Thoracic aorta (tissue), 2 donors: ENCODE measurements around the gene ZNF831. TPM values are rescaled to one million over a fixed set of nuclear protein-coding genes. Genes with fewer than 3 reads are reported as not detected.

Experiments used
- ATAC-seq: fragments of 150-250 bp; one replicate; pipeline ENCODE4 v1.8.0; 2017; ENCODE audit warnings: low read depth; ENCODE audit not compliant: insufficient number of reproducible peaks, low FRiP score
- DNase-seq: peaks from one replicate; pipeline ENCODE4 v3.0.0-alpha.2; 2020; ENCODE audit warnings: low spot score
- H3K27ac ChIP-seq, 2 donors: fragments of 200-600 bp; sonication (generic); 1 replicate in 1 of 2; 2 replicates in 1 of 2; pipeline ENCODE4 v1.5.1; 2016; ENCODE audit warnings: mild to moderate bottlenecking in 2 of 2, moderate library complexity in 2 of 2
- H3K27me3 ChIP-seq: fragments of 200-600 bp; sonication (generic); replicated peaks from 2 replicates; pipeline ENCODE4 v1.6.0; 2016; ENCODE audit warnings: mild to moderate bottlenecking; ENCODE audit not compliant: insufficient read depth
- H3K36me3 ChIP-seq: fragments of 200-600 bp; sonication (generic); one replicate; pipeline ENCODE4 v1.5.1; 2016
- H3K4me1 ChIP-seq, 2 donors: fragments of 200-600 bp; sonication (generic); 1 replicate in 1 of 2; 2 replicates in 1 of 2; pipeline versions ENCODE4 v1.5.1 to v1.6.0; 2016; ENCODE audit warnings: low read depth in 2 of 2, mild to moderate bottlenecking in 1 of 2; ENCODE audit not compliant: control insufficient read depth in 1 of 2
- H3K4me3 ChIP-seq: fragments of 200-600 bp; sonication (generic); 2 replicates; pipeline ENCODE4 v1.5.1; 2016; ENCODE audit warnings: mild to moderate bottlenecking
- H3K9me3 ChIP-seq: fragments of 200-600 bp; sonication (generic); 2 replicates; pipeline ENCODE4 v1.5.1; 2016
- total RNA-seq, 2 donors: library from RNA; depleted of rRNA; stranded (reverse); fragments of >200 nt; gene quantifications; one replicate each; pipeline versions ENCODE4 v1.1.0 to v1.2.3, GENCODE V29; 2016
- TF ChIP-seq, protein P1 (sequence below): fragments of 200-600 bp; sonication (generic); IDR thresholded peaks from one replicate; pipeline ENCODE4 v1.5.1; 2019; ENCODE audit warnings: antibody characterized with exemption

Gene ZNF831
- 1 to 10 TPM; 1.1 to 1.3 TPM for total RNA-seq

- H3K4me3 ChIP-seq = no peak within 1 kb of the TSS
Measured at GRCh38 chr20:59163631-59164530, at the start of gene ZNF831. ZNF831 (plus strand) TSS chr20:59163821; CDS start chr20:59191020, 27,199 bp downstream.

DNA sequence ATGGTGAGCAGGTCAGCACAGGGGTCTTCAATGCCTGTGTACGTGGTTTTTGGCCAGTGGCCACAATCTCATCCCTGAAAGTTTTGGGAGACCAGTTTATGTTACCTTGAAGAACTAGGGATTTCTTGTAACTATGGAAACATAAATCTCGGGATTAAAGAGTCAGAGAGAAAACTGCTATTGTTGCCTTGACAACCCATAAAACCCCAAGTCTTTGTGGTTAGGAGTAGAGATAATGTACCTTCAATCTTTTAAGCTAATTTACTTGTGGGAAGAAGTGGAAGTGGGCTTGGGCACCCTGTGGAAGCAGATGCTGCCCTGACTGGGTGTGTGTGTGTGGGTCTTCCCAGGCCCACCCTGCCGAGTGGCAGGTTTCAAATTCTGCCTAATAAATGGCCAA, 46.1 kb upstream of the ZNF831 start:
- no peaks in the 10 kb centered on the region for H3K36me3 ChIP-seq
- DNase-seq (no peak), ATAC-seq (no peak)
- H3K4me1 ChIP-seq = no peaks in the 10 kb centered on the region
- H3K27ac ChIP-seq = no peak overlapping the region
- H3K9me3 ChIP-seq = no peaks in the 10 kb centered on the region
- H3K4me3 ChIP-seq = no peak overlapping the region
- no peaks in the 10 kb centered on the region for H3K27me3 ChIP-seq
- TF ChIP-seq, protein P1, sequence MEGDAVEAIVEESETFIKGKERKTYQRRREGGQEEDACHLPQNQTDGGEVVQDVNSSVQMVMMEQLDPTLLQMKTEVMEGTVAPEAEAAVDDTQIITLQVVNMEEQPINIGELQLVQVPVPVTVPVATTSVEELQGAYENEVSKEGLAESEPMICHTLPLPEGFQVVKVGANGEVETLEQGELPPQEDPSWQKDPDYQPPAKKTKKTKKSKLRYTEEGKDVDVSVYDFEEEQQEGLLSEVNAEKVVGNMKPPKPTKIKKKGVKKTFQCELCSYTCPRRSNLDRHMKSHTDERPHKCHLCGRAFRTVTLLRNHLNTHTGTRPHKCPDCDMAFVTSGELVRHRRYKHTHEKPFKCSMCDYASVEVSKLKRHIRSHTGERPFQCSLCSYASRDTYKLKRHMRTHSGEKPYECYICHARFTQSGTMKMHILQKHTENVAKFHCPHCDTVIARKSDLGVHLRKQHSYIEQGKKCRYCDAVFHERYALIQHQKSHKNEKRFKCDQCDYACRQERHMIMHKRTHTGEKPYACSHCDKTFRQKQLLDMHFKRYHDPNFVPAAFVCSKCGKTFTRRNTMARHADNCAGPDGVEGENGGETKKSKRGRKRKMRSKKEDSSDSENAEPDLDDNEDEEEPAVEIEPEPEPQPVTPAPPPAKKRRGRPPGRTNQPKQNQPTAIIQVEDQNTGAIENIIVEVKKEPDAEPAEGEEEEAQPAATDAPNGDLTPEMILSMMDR = no peak

More at GRCh38 chr20:59163631-59164530, at the start of gene ZNF831:
- no peaks in the 10 kb centered on the region for H3K4me1 ChIP-seq
- TF ChIP-seq, protein P1 = no peak
- ATAC-seq (no peak), DNase-seq (no peak)
- no peak within 1 kb of the TSS for H3K27ac ChIP-seq
- no peaks in the 10 kb centered on the region for H3K27me3 ChIP-seq
- H3K36me3 ChIP-seq = no peaks in the 10 kb centered on the region
- H3K9me3 ChIP-seq = no peaks in the 10 kb centered on the region

DNA sequence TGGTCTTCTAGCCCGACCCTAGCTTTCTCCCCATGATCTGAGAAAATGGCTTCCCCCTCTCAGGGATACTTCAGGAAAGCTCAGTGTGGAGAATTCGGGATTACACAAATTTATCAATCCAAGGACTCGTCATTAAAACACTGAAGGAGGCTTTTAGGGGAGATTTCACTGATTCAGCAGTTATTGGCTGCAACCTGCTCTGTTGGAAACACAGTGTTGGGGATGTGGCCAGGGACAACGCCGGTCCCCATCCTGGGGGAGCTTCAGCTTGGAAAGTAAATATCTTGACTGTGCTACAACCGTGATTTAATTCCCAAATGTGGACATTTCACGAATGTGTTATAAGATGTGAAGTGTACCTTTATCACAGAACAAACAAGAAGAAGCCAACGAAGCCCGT, 44.8 kb upstream of the ZNF831 start:
- DNase-seq (no peak), ATAC-seq (no peak)
- H3K27ac ChIP-seq = no peak overlapping the region
- H3K4me3 ChIP-seq = no peak overlapping the region
- H3K4me1 ChIP-seq = no peaks in the 10 kb centered on the region
- TF ChIP-seq, protein P1 = no peak
- H3K36me3 ChIP-seq = no peaks in the 10 kb centered on the region
- H3K9me3 ChIP-seq = no peaks in the 10 kb centered on the region
- no peaks in the 10 kb centered on the region for H3K27me3 ChIP-seq

DNA sequence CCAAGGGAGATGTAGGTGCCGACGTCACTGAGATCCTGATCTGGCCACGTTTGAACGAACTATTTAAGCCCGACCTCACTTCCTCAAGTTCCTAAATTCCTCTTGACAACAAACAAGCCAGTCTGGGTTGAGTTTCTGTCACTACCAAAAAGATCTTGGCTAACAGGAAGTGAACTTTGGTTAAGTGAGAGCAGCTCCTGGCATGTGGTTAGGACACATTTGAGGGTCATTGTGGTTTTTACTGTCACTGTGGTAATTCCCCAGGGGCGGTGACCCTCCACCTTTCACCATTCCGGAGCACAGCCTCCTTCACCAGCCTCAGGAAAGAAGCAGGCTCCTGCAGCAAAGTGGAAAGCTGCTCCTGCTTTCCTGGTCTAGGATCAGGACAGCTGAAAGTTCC, 43.1 kb upstream of the ZNF831 start:
- Histone ChIP-seq H3K27me3 (no peaks in the 10 kb centered on the region), H3K4me1 (no peaks in the 10 kb centered on the region), H3K27ac (no peak overlapping the region), H3K9me3 (no peaks in the 10 kb centered on the region), H3K4me3 (no peak overlapping the region), H3K36me3 (no peaks in the 10 kb centered on the region)
- DNase-seq = no peak
- TF ChIP-seq, protein P1 = no peak
- ATAC-seq = no peak

GRCh38 chr20:59120919-59121318, 42.7 kb upstream of the ZNF831 start:
- DNase-seq (no peak), ATAC-seq (no peak)
- TF ChIP-seq, protein P1 = no peak
- no peaks in the 10 kb centered on the region for H3K9me3 ChIP-seq
- no peaks in the 10 kb centered on the region for H3K27me3 ChIP-seq
- H3K36me3 ChIP-seq = no peaks in the 10 kb centered on the region
- H3K27ac ChIP-seq = no peak overlapping the region
- H3K4me3 ChIP-seq = no peak overlapping the region
- H3K4me1 ChIP-seq = no peaks in the 10 kb centered on the region
